NCI-H2227 (cell line): ENCODE measurements around the gene UBE2V1.
"Not testable (repeated sequence)": the region's sequence is repeated elsewhere in the genome, so short reads cannot be mapped to it uniquely, and the experiment has no call there.

Experiments used
- DNase-seq: peaks from one replicate; lab custom pipeline; 2025; ENCODE audit not compliant: unreplicated experiment; lab: John Stamatoyannopoulos, UW

UBE2V1 gene

GRCh38 chr20:50112512-50113419 lies at the start of gene UBE2V1:
Gene UBE2V1 (minus strand): TSS chr20:50113150. CDS start chr20:50113128, 22 bp downstream.
- peak; percentile 90 for DNase-seq

DNA sequence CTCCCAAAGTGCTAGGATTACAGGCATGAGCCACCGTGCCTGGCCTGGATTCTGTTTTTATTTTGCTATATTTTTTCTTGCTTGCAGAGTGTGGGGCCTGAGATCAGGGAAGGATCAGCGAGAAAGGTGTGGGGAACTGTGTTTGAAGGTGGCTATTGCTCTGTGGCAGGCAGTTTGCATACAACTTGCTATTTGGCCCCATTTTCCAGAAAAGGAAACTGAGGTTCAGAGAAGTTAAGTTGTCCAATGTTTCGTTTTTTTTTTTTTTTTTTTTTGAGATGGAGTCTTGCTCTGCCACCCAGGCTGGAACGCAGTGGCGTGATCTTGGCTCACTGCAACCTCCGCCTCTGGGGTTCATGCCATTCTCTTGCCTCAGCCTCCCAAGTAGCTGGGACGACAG lies 48.5 kb upstream of the UBE2V1 start:
- not testable (repeated sequence) for DNase-seq

GRCh38 chr20:50153500-50154377 lies 40.8 kb upstream of the UBE2V1 start, which contains the start of gene PEDS1:
Gene PEDS1 (minus strand): TSS chr20:50153723. CDS start chr20:50153637, 86 bp downstream.
- peak; percentile 96 for DNase-seq

DNA sequence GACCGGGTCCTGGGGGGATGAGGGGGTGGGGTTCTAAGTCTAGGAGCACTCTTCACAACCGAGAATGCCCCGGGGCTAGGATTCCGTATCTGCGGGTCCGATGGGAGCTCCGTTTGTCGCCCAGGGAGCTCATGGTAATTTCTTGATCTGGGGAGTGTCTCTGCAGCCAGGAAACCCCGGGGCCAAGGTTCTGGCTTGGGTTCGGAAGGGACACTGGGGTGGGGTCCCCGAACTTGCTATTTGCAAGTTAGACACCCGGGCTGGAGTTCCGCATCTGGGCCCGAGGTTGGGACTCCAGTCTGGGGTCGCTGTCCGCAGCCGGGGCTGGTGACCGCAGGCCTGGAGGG lies 40.2 kb upstream of the UBE2V1 start:
- DNase-seq = no peak

DNA sequence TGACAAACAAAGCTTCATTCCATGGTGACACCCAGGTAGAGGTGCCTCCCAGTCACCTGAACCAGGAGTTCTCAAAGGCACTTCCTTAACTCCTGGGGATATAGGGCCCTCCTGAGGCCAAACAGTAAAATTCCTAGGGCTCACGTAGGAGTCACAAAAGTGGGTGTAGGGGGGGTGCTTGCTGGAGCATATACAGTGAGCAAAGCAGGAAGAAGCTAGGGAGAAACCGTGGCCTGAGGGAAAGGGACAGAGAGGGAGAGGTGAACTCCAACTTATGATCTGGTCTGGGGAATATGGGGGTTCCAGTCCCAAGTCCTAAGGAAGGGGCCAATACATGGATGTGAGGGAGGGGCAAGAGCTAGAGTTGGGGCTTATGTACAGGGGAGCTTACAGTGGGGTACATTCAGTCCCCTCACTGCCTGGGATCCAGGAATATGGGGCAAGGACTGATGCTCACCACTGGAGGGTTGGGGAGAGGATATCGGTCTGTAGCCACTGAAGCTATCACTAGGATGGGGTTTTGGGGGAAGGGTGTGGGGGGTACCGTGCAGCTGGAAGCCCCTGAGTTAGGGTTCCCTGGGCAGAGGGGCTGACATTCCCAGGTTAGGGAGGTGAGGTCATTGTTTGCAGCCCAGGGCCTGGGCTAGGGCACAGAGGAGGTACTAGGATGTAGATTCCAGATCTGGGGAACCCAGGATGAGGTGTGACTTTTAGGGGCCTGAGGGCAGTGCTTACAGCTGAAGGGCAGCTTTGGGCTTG lies 39.6 kb upstream of the UBE2V1 start:
- no peak for DNase-seq

GRCh38 chr20:50151034-50151743 lies 38.2 kb upstream of the UBE2V1 start:
- DNase-seq = no peak

- no peak for DNase-seq
Measured at GRCh38 chr20:50149481-50150254, 36.7 kb upstream of the UBE2V1 start.

GRCh38 chr20:50146732-50147662 lies 34.0 kb upstream of the UBE2V1 start:
- DNase-seq = no peak

GRCh38 chr20:50146214-50146613 lies 33.3 kb upstream of the UBE2V1 start:
- no peak for DNase-seq

DNA sequence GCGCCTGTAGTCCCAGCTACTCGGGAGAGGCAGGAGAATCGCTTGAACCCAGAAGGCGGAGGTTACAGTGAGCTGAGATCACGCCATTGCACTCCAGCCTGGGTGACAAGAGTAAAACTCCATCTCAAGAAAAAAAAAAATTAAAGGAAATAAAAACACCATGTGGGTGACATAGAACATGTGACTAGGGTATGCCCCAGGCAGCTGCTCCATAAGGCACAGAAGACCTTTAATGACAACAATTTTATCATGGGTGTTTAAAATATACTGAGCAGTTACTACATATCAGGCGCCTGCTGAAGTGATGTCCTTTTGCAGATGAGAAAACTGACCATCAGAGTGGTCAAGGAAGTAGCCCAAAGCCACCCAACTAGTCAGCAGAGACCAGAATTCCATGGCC lies 32.6 kb upstream of the UBE2V1 start:
- no peak for DNase-seq

GRCh38 chr20:50144362-50144761 lies 31.4 kb upstream of the UBE2V1 start:
- DNase-seq = no peak

- DNase-seq = no peak
Measured at GRCh38 chr20:50142812-50143211, 29.9 kb upstream of the UBE2V1 start.

DNA sequence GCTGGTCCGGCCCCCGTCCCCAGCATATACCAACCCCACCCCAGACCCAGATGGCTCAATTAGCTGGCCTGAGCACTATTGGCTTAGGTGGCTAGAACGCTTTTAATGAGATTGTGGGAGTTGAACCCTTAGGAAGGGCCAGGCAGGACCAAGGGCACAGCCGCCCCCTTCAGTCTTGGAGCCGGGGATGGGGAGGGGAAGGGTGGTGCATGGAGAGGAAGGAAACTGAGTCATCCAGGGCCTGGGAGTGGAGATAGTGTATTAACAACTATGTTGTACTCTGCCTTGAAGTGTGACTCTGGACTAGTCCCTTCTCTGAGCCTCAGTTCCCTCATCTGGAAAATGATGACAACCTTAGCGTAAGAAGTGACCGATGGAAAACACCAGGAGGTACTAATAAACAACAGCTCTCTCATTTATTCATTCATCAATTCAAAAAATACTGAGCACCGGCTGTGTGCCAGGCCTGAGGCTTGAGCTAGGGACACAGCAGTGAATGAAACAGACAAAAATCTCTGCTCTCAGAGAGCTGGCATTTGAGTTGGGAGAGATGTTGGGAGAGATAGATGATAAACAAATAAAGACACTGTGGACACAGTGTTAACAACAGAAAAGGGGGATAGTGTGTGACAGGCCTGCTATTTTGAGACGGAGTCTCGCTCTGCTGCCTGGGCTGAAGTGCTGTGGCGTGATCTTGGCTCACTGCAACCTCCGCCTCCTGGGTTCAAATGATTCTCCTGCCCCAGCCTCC lies 29.0 kb upstream of the UBE2V1 start:
- DNase-seq = no peak

- DNase-seq = no peak
Measured at GRCh38 chr20:50141018-50141675, 28.2 kb upstream of the UBE2V1 start.

- DNase-seq = no peak
Measured at GRCh38 chr20:50140339-50140859, 27.4 kb upstream of the UBE2V1 start.

- no peak for DNase-seq
Measured at GRCh38 chr20:50138479-50139393, 25.8 kb upstream of the UBE2V1 start.
